ENCODE measurements around the gene CUL2. TPM values are rescaled to one million over a fixed set of nuclear protein-coding genes. Genes with fewer than 3 reads are reported as not detected.
A peak's percentile ranks its signal among the peaks of the same experiment; 100 is the strongest.

CUL2 gene
- total and polyA plus RNA-seq, 8 donors: 3.6 to 20.0 (median 12.8) TPM

DNA sequence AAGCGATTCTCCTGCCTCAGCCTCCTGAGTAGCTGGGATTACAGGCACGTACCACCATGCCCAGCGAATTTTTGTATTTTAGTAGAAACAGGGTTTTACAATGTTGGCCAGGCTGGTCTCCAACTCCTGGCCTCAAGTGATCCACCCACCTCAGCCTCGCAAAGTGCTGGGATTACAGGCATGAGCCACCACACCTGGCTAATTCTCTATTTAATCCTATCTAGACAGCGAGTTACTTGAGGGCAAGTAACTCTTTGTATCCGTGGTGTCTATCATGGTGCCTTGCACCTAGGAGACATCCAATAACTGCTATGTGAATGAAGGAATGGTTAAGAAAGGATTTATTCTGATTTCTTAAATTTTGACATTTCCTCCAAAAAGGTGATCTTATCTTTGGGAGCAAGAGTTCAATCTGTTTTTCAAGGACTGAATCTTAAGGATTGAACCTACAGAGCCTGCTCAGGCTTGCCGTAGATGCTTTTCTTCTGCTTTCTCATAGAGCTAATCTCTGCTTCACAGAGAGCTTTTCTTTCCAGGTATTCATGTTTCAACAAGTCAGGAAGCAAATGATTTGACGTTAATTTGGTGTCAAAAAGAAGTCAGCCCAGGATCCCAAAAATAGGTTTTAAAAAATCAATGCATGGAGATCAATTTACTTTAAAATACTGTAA is 101.6 kb downstream of the CUL2 start:
- Histone ChIP-seq H3K36me3 (no peaks in the 10 kb centered on the region), H3K27ac (no peak overlapping the region), H3K27me3 (no peaks in the 10 kb centered on the region), H3K9me3 (no peaks in the 10 kb centered on the region), H3K4me1 (no peaks in the 10 kb centered on the region), H3K4me3 (no peak overlapping the region)
- WGBS, 2 donors: 84 to 90% methylated on average over 8 of the region's 8 CpGs
- ATAC-seq (no peak), FAIRE-seq (no peak), DNase-seq (no peak)
- TF ChIP-seq CTCF (IDR thresholded peaks at IDR 0.05): no peak
- intact Hi-C loops (cut with DNase I): no loop called here

DNA sequence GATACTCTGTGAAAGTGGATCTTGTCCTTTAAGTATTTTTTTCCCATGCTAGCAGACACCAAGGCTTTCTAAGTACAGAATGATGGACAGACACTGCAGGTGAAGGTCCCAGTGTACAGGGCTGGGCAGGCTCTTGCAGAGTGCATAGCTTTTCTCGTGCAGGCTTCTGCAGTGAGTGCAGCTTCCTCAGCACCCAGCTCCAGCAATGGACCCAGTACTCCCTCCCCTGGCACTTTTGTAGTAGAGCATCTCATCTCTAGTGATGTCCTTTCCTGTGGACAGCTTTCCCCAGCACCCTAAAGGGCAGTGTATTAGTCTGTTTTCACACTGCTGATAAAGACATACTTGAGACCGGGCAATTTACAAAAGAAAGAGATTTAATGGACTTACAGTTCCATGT is 104.3 kb downstream of the CUL2 start:
- ATAC-seq (peak in 1 of 4 donors; percentile 44), DNase-seq (no peak), FAIRE-seq (no peak)
- peak in 1 of 4 donors; percentile 5 for TF ChIP-seq CTCF (IDR thresholded peaks at IDR 0.05)
- H3K4me1 ChIP-seq: no peaks in the 10 kb centered on the region
- intact Hi-C loops (cut with DNase I): no loop called here
- H3K27ac ChIP-seq: no peak overlapping the region
- H3K4me3 ChIP-seq: no peak overlapping the region
- WGBS, 2 donors: 61 to 72% methylated on average over 2 of the region's 2 CpGs
- H3K36me3 ChIP-seq: no peaks in the 10 kb centered on the region
- no peaks in the 10 kb centered on the region for H3K27me3 ChIP-seq
- H3K9me3 ChIP-seq: no peaks in the 10 kb centered on the region

- FAIRE-seq (no peak), ATAC-seq (no peak), DNase-seq (no peak)
- H3K4me3 ChIP-seq: no peak overlapping the region
- TF ChIP-seq CTCF (IDR thresholded peaks at IDR 0.05): no peak
- H3K27me3 ChIP-seq: no peaks in the 10 kb centered on the region
- intact Hi-C loops (cut with DNase I): no loop called here
- no peak overlapping the region for H3K27ac ChIP-seq
- H3K4me1 ChIP-seq: no peaks in the 10 kb centered on the region
- H3K9me3 ChIP-seq: no peaks in the 10 kb centered on the region
- 98 to 100% methylated on average over 2 of the region's 2 CpGs for WGBS, 2 donors
- H3K36me3 ChIP-seq: no peaks in the 10 kb centered on the region
Measured at GRCh38 chr10:34985146-34985545, 105.0 kb downstream of the CUL2 start.

DNA sequence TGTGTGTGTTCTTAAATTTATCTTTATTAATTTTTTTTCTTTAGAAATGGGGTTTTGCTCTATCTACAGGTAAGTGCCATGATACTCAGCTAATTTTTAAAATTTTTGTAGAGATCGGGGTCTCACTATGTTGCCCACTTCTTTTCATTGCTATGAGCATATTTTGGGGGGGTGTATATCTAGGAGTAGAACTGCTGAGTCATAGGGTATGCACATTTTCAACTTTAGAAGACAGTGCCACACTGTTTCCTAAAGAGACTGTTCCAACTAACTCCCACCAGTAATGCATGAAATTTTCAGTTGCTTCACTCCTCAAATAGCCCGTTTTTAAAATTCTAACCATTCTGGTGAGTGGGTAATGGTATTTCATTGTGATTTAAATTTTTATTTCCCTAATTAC is 108.3 kb downstream of the CUL2 start:
- intact Hi-C loops (cut with DNase I): no loop called here
- TF ChIP-seq CTCF (IDR thresholded peaks at IDR 0.05): no peak
- WGBS, 2 donors: 66 to 89% methylated on average over 2 of the region's 2 CpGs

DNA sequence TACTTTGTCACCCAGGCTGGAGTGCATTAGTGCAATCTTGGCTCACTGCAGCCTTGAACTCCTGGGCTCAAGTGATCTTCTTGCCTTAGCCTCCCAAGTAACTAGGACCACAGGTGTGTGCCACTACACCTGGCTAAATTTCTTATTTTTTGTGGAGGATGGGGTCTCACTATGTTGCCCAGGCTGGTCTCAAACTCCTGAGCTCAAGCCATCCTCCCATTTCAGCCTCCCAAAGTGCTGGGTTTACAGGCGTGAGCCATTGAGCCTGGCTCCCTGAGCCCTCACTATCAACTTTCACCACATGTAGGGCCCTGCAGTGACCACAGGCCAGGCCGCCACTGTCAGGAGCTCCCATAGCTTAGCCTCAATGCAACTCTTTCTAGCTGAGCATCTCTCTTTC is 110.2 kb downstream of the CUL2 start:
- WGBS, 2 donors: 71 to 82% methylated on average over 2 of the region's 2 CpGs
- no peak overlapping the region for H3K27ac ChIP-seq
- no peaks in the 10 kb centered on the region for H3K9me3 ChIP-seq
- FAIRE-seq (no peak), DNase-seq (peak in 1 of 6 donors; percentile 10), ATAC-seq (no peak)
- intact Hi-C loops (cut with DNase I): no loop called here
- no peak overlapping the region for H3K4me3 ChIP-seq
- H3K27me3 ChIP-seq: no peaks in the 10 kb centered on the region
- TF ChIP-seq CTCF (IDR thresholded peaks at IDR 0.05): no peak
- H3K36me3 ChIP-seq: no peaks in the 10 kb centered on the region
- H3K4me1 ChIP-seq: no peaks in the 10 kb centered on the region

More for the DNA sequence above, 108.3 kb downstream of the CUL2 start:
- Histone ChIP-seq H3K27me3 (no peaks in the 10 kb centered on the region), H3K4me3 (no peak overlapping the region), H3K4me1 (no peaks in the 10 kb centered on the region), H3K36me3 (no peaks in the 10 kb centered on the region), H3K27ac (no peak overlapping the region), H3K9me3 (no peaks in the 10 kb centered on the region)
- DNase-seq (no peak), ATAC-seq (no peak), FAIRE-seq (no peak)
